HG03025 (cell line): ENCODE results near the gene PTPRN2.

ENCODE experiments used
- ATAC-seq: cut with Tn5 transposase; IDR thresholded peaks from one replicate; pipeline ENCODE4 v1.9.1; 2021; ENCODE audit warnings: mild to moderate bottlenecking, moderate library complexity; ENCODE audit not compliant: unreplicated experiment, low FRiP score

Gene PTPRN2

DNA sequence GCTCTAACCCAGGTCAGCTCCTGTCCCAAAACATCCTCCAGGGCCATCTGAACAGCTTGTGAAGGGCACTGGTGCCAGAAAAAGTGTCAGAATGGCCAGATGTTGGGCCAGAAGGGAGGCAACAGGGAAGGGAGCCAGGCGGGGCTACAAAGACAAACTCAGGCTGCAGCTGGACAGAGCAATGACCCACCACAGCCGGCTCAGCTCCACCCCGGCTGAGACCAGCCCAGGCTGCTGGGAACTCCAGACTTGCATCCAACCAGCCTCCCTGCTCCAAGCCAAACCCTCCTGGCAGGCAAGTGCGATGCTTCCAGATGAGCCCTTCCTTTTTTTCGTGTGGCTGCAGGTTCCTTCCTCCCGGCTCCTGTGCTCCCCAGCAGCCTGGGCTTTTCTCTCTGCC, 466.9 kb downstream of the PTPRN2 start:
- no peak for ATAC-seq

DNA sequence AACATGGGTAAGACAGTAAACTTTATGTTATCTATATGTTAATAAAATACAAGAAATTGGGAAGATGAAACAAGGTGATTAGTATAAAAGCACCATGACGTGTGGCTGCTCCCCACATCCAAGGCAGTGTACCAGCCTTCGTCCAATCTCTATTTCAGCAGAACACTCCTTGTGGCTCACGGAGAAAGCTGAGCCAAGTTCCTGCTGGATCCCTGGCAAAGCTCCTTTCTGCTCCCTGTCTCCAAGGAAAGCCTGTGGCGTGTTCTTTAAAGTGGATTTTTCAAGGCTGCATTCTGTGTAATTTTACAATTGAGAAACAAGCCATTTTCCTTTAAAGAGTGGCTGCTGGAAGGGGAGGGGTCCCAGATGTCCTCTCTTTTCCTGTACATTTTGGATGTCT, 467.3 kb downstream of the PTPRN2 start:
- no peak for ATAC-seq

DNA sequence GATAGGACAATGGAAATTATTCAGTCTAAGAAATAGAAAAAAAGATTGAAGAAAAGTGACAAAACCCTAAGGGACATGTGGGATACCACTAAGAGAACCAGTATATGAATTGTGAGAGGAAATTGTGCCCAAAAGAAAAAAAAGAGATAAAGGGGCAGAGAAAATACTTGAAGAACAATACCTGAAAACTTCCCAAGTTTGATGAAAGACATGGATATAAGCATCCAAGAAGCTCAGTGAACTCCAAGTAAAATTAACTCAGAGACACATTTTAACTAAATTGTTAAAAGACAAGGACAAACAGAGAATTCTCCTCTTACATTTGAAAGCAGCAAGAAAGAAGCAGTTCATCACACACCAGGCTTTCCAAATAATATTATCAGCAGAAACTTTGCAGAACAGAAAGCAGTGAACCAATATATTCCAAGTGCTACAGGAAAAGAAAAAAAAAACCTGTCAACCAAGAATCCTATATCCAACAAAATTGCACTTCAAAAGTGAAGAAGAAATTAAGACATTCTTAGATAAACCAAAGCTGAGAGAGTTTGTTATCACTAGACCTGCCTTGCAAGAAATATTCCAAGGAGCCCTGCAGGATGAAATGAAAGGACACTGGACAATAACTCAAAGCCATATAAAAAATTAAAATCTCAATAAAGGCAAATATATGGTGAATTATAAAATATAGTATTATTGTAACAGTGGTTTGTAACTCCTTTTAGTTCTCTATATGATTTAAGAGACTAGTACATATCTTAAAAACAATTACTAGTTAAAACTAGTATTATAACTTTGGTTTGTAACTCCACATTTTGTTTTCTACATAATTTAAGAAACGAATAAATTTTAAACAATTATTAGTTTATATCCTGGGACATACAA, 470.0 kb downstream of the PTPRN2 start:
- ATAC-seq, result no peak

GRCh38 chr7:158116235-158116634, 471.4 kb downstream of the PTPRN2 start:
- no peak for ATAC-seq

- no peak for ATAC-seq
Measured at GRCh38 chr7:158114056-158114850, 473.4 kb downstream of the PTPRN2 start.

DNA sequence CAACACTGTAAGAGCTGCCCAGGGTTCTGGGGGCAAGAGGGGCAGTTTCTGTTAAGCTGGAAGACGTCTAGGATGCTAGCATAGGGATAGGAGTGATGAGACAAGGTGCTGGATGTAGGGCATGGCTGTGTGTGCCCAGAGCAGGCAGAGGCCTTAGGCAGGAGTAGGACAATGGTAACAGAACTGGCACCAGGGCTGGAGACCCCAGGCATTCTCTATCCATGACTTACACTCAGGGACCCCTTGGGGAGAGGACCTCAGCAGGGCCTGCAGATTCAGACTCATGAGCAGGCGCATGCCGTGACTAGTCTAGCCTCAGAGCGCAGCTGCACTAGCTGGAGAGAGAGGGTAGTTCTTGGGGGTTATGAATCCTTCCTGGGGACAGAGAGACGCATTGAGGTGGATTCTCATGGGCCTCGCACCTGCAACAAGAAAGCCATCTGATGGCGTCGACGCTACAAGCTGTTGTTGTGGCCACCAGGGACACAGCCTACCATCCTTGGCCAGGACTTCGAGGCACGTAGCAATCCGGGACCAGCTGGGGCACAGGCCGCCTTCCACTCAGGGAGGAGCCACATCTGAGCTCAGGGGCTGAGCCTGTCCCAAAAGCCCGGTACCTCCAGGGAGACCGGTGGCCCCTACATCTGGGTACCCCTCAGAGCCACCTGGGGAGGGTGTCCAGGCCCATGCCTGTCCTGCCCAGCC, 474.1 kb downstream of the PTPRN2 start:
- ATAC-seq, result no peak

DNA sequence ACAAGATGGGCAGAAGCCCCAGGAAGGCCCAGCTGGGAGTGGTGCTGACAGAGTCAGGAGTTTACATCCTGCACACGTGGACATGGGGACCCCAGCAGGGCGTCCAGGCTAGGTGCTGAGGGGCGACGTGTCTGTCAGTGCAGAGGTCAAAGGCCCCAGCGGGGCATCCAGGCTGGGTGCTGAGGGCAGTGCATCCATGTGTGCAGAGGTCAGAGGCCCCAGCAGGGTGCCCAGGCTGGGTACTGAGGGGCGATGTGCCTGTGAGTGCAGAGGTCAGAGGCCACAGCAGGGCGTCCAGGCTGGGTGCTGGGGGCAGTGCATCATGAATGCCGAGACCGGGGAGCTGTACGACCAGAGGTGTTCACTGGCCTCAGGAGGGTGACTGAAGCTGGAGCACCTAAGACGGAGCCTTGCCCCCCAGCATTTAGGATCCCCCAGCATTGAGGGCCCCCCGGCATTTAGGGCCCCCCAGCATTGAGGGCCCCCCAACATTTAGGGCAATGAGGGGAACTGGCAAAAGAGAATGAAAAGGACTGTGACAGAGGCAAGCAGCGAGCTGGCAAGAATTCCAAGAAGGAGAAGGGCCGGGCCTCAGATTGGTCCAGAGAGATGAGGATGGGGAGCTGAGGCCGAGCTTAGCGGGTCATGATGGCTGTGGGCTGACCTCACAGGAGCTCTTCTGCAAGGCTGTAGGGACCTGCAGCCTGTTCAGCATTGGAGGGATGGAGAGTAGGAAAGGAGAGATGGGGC, 474.9 kb downstream of the PTPRN2 start:
- no peak for ATAC-seq

GRCh38 chr7:158111906-158112570, 475.6 kb downstream of the PTPRN2 start:
- no peak for ATAC-seq

GRCh38 chr7:158111049-158111751, 476.4 kb downstream of the PTPRN2 start:
- ATAC-seq, result no peak

- ATAC-seq, result no peak
Measured at GRCh38 chr7:158110661-158111048, 477.0 kb downstream of the PTPRN2 start.

- no peak for ATAC-seq
Measured at GRCh38 chr7:158110034-158110590, 477.5 kb downstream of the PTPRN2 start.

- no peak for ATAC-seq
Measured at GRCh38 chr7:158109364-158110033, 478.1 kb downstream of the PTPRN2 start.

DNA sequence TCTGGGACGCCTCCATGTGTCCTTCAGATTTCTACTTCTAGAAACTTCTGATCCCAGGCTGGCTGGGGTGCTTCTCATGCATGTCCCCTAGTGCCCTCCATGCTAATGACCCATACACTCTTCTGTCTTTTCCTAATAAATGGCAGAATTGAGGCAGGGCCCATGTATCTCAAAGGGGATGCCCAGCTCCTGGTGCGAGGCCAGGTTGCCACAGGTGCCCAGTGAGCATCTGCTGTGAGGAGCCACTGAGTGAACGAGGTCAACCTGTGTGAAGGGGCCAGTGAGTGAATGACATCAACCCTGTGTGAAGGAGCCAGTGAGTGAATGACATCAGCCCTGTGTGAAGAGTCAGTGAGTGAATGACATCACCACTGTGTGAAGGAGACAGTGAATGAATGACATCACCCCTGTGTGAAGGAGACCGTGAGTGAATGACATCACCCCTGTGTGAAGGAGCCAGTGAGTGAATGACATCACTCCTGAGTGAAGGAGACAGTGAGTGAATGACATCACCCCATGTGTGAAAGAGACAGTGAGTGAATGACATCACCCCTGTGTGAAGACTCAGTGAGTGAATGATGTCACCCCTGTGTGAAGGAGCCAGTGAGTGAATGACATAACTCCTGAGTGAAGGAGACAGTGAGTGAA, 478.9 kb downstream of the PTPRN2 start:
- ATAC-seq, result no peak

DNA sequence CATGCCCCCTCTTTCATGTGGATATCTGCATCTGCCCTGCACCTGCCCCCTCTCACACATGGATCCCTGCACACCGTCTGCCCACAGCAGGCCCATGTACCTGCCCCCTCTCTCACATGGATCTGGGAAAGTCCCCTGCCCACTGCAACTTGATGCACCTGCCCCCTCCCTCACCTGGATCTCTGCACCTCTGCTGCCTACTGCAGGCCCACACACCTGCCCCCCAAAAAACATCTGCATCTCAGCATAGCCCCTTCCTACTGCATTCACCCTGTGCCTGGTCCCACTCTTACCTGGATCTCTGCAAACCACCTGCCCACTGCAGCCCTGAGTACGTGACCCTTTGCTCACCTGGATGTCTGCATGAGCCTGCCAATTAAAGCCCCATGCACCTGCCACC, 479.8 kb downstream of the PTPRN2 start:
- ATAC-seq, result no peak

DNA sequence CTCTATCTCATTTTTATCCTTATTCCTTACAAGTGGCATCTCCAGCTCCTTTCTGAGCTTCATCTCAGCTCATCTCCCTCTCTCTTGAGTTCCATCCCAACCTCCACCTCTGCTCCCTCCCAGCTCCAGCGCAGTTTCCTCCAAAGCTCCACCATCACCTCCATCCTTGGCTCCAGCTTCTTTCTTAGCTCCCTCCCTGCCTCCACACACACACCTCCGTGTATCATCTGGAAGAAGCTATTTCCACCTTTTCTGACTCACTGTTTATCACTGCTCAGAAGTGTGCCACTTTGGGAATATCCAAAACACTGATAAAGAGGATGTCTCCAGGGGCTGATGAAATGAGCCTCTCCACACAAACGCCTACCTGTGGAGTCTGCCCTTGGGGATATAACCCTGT, 481.4 kb downstream of the PTPRN2 start:
- ATAC-seq, result no peak

DNA sequence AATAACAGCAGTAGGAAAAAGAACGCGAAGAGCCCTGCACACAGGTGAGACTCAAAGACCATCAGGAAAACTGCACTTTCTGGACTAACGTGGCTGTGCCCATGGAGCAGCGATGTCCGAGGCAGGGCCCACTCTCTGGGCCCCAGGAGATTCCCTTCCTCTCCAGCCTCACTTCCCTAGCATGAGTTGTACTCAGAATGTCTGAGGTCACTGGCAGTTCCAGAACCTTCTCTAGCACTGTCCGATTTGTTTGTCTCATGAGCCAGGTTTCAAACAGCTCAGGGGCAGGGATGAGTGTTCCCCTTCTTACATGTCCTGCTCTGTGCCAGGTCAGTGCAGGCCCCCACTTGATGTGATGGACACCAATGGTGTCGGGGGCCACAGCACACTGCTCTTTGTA, 484.2 kb downstream of the PTPRN2 start:
- ATAC-seq, result no peak

GRCh38 chr7:158102897-158103296, 484.7 kb downstream of the PTPRN2 start:
- no peak for ATAC-seq
